Germinal center (tissue), 1 donor: Measurements from ENCODE around the gene ZNF148.

Experiments
- DNase-seq: peaks from one replicate; pipeline ENCODE4 v3.0.0; 2012; ENCODE audit warnings: mixed read lengths, low spot score

ZNF148 gene

DNA sequence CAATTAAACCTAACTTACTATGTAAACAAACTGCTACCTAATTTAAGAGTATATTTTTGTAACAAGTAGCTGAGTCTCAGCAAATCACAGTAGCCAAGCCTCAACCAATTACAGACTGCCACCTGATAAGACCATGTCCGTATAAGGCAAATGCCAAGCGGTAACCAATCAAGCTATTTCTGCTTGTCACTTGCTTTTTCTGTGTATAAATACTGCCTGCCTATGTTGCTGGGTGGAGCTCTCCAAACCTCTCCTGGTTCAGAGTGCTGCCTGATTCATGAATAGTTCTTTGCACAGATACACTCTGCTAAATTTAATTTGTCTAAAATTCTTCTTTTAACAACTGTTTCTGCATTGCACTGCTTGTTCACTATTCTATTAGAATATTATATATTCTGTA is 42.6 kb downstream of the ZNF148 start:
- no peak for DNase-seq

DNA sequence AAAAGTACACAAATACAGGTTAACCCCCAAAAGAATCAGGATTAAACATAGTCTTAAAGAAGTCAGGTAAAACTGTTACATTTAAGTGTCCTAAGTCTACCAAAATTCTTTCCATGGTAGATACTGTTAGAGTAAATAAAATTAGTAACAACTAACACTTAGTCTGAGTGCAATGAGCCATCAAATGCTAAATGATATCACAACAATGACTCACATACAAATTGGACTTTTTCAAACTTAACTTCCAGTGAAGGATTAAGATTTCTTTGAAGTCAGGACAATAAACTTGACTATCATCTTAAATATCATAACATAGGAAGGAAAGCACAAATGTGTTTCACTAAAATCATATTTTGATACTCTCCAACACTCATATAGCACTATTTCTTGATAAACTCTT is 43.9 kb downstream of the ZNF148 start:
- DNase-seq = no peak

DNA sequence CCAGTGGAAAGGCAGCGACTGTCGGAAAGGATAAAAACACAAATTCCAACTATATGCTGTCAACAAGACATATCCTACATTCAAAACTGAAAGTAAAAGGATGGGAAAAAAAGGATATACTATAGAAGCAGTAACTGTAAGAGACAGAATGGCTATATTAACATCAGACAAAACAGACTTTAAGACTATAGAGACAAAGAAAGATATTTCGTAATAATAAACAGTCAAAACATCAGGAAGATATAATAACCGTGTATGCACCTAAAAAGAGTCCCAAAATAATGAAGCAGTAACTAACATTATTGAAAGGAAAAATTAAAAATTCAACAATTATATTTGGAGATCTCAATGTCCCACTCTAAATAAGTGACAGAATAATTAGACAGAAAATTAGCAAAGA is 48.2 kb downstream of the ZNF148 start:
- no peak for DNase-seq

DNA sequence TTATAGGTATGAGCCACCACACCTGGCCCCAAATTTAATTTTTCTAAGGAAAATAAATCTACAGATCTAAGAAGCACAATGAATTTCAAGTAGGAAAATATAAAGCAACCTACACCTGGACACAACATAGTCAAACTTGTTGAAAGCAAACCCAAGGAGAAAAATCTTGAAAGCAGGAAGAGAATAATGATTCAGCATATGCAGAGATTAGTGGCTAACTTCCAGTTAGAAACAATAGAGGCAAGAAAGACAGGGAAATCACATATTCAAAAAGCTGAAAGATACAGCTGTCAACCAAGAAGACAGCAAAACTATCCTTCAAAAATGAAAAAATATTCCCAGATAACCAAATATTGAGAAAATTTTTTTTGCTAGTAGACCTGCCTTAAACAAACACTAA is 49.4 kb downstream of the ZNF148 start:
- DNase-seq = no peak

DNA sequence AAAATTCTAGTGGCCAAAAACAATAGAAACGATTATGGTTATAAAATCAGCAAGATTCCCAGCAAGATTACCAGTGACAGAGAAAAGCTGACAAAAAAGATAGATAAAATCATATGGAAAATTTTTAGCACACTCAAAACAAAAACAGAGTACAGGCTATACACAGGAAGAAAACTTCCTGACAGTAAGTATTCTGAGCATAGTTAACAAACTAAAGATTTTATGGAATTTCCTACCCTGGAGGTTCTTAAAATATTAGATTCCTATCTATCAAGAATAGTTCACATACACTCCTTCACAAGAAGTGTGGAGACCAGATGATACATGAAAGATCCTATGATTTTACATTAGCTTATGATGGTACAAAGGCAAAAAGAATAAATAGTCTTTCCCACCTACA is 50.8 kb downstream of the ZNF148 start:
- DNase-seq = no peak

DNA sequence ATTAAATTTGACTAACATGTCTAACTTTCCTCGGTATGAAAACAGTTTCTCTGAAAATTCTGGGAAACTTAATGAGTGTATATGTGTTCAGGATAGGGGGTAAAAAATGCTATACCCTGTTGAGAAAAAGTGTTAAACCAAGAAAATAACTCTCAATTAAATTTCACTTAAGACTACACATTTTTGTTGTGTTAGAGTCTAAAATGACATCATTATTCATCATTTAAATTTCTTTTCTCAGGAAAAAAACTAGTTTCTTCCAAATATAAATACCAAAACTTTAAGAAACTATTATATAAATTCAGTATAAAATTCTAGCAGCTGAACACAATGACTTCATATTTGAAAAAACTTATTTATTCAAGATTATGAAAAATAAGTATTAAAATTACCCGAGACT is 52.2 kb downstream of the ZNF148 start:
- DNase-seq = no peak

DNA sequence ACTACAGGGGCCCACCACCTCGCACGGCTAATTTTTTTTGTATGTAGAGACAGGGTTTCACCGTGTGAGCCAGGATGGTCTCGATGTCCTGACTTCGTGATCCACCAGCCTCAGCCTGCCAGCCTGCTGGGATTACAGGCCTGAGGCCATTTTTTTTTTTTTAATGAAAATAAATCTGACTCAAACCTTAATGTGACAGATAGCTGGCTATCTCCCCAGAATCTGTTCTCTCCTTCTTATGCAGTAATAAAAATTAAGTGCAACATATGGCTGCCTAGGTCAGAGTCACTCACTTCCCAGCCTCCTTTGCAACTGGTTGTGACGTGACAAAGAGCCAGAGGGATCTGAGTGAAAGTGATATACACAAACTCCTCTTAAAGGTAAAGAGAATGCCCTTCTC is 53.0 kb downstream of the ZNF148 start:
- no peak for DNase-seq

DNA sequence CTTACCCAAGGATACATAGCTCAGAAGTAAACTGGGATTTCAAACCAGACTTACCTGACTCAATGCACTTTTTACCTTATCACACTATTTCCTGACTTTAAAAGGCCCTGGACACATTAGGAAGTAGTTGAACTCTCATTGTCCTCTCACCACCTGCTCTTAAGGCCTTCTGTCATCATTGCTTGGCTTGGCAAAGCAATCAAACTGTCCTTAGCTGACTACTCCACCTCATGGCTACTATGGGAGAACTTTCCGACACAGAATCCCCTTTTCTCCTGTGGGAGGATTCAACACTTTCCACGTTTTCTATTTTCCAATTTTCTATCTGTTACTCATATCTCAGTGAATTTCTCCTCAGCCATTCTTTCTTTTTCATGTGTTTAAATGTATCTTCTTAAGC is 55.4 kb downstream of the ZNF148 start:
- no peak for DNase-seq

DNA sequence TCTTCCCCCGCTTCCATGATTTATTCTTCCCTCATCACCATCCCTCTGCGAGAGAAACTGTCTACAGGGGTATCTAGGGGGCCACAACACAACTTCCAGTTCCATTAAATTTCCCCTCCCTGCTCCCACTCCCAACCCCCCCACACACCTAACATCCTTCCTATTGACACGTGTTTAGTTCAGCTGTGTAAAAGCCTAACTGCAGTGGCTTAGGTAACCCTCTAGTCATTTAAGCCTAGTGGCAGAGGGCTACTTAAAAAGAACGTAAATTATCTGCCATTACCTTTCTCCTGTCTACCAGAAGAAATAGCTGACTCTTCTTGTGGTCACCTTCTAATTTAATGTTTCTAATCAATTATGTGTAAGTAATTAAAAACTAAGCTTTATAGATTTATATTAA is 56.3 kb downstream of the ZNF148 start:
- no peak for DNase-seq

DNA sequence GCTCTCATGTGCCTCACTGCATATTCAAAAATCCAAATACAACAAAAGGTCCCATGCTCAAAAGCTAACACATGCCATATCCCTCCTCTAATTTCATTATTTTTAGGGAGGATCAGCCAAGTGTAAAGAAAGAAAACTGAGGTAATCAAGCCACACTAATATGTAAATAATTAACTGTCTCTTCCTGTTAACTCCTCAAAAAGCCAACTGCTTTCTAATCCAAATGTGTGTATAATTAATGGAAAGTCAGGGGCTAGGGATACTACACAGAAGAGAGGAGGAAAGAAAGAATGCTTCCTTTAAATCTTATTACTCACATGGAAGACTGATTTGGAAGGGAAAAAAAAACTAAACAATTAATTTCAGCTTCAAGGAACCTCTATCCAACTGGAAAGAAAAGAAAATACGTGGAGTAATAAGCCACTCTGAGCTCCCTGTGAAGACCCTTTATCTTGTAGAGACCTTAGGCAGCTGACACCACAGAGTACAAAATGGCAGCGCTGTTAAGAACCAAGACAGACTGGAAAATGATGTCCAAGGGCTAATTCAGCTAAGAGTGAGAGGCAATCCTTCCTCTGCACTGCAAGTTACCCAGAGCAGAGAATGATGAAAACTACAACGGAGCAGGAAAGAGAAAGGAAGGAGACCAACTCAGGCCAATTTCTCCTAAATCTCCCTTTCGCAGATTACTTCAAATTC is 56.8 kb downstream of the ZNF148 start:
- no peak for DNase-seq

DNA sequence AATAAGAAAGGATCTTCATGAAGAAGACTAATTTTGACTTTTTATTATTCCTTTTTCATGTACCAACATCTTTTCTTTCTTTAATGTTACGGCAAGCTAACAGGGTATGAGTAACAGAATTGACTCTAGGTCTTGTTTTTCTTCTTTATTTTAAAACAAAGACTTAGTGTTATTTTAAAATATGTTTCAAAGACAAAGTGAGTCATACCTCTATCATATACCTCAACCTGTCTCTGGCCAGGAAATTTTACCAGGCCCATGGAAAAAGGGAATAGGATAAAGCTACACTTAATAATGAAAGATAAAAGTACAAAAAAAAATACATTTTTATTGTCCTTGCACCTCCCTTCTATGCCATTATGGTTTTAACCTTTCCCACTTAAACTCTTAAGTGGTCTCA is 57.4 kb downstream of the ZNF148 start:
- no peak for DNase-seq

DNA sequence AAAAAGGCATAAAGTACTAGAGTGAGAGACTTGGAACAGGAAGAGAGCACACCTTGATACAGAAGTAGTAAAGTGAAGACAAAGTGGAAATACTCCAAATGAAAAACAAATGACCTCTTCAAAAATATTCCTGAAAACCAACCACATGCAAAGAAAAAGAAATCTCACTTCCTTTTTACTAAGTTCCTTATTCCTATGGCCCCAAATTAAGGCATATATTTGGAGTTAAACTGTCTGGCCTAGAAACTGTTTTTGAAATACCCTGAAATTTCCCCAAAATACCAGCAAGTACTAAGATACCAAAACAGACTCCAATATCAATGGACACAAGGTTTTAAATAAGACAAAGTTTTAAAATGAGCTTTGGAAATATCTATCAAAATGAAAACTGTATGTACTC is 58.2 kb downstream of the ZNF148 start:
- peak; percentile 5 for DNase-seq

DNA sequence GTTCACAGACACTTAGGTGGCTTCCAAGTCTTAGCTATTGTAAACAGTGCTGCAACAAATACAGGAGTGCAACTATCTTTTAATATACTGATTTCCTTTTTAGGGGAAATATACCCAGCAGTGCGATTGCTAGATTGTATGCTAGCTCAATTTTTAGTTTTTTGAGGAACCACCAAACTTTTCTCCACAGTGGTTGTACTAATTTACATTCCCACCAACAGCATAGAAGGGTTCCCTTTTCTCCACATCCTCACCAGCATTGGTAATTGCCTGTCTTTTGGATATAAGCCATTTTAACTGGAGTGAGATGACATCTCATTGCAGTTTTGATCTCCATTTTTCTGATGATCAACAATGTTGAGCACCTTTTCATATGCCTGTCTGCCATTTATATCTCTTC is 58.9 kb downstream of the ZNF148 start:
- no peak for DNase-seq

DNA sequence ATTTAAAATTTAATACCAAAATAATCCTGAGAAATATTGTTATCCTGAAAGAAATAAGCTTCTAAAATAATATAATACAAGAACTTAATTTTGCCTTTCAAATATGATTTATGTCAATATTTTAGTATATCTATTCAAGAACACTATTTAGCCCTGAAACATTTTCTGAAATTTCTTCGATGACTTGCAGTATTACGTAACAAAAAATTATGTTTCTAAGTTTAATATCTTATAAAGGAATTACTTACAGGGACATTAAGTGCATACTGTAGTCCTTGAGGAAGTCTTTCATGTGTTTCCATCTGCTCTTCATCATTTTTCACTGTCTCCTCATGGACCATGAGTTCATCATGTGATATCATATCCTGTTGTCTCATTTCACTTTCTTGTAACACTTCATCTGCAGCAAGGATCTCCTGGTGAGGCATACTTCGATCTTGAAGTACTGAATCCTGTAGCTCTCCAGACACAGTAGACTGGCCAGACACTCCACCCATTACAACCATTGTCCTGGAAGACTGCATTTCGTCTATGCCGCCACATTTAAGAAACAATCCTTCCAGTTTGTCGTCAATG is 62.0 kb downstream of the ZNF148 start:
- no peak for DNase-seq

DNA sequence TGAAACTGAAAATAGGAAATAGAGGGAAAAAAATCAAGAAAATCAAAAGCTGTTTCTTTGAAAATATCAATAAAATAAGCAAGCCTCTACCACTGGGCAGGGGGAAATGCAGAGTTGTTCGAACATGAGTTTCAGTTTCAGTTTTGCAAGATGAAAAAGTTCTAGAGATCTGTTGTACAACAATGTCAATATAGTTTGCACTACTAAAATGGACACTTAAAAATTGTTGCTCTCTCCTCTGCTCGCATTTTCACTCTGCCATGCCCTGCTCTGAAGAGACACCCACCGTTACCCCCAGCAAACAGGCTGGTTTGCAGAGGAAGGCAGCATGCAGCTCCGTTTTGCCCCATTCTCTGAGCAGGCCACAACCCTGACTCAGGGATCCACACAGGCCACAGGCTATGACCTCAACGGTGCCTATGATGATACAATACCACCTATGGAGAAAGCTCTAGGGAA is 64.5 kb downstream of the ZNF148 start:
- DNase-seq = peak; percentile 21

DNA sequence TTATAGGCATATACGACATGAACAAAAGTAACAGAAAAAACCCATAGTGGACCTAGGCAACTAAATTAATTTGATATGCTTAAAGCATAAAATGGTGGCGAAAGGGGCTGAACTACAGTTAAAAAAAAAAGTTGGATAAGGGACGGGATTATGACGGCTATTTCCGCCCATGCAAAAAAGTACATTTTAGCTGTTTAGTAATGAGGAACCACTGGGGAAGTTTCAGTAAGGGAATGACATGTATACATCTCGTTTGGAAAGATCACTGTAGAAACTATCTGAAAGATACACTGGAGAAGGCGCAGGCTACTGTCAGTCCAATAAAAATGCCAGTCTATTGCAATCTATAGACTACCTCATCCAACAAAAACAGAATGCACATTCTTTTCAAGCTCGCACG is 65.6 kb downstream of the ZNF148 start:
- no peak for DNase-seq

DNA sequence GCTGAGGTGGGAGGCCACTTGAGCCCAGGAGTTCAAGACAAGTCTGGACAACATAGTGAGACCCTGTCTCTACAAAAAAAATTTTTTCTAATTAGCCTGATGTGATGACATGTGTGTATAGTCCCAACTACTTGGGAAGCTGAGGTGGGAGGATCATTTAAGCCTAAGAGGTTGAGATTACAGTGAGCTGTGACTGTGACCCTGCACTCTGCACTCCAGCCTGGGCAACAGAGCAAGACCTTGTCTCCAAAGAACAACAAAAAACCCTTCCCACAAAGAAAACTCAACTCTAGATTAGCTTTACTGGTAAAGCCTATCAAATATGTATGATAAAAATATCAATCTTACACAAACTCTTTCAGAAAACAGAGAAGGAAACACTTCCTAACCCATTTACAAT is 68.5 kb downstream of the ZNF148 start:
- no peak for DNase-seq

DNA sequence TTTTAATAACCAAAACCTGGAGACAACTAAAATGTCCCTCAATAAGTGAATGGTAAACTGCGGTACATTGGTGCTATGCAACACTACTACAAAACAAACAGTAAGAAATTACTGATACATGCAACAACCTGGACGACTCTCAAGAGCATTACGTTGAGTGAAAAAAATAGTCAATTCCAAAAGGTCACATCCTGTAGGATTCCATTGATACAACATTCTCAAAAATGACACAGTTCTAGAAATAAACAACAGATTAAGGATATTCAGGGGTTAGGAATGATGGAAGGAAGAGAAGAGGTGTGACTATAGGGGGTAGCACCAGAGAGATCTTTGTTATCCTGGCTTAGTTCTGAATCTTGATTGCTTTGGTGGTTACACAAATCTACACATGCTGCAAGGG is 72.2 kb downstream of the ZNF148 start:
- no peak for DNase-seq

DNA sequence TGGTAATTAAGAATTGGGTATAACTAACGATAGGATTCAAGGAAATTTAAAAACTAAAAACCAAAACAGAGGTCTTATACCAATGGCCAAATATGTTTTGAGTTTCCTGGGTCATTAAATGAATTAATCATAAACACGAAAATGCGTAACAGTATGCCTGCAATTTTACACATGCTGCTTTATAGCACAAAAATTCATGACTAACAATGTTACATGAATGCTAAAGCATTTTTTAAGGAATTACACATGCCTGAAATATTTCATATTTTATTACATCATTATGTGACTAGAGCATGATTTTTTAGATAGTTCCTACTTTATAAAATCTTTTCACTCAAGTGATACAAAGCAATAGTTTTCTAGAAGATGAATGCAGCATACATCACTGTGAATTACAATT is 74.7 kb downstream of the ZNF148 start:
- DNase-seq = no peak

DNA sequence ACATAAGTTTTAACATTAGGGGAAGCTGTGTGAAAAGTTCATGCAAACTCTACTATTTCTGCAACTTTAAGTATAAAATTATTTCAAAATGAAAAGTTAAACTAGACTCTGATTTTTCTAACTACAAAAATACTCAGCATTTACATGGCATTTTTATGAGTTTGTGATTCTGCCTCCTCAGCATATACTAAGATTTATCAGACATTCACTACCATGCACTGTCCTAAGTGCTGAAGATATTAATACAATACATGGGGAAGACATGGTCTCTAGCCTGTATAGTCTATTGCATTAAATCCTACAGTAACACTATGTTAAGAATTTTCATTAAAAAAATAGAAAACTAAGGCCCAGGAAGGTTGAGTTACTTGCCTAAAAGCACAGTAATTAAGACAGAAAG is 80.7 kb downstream of the ZNF148 start:
- DNase-seq = no peak

DNA sequence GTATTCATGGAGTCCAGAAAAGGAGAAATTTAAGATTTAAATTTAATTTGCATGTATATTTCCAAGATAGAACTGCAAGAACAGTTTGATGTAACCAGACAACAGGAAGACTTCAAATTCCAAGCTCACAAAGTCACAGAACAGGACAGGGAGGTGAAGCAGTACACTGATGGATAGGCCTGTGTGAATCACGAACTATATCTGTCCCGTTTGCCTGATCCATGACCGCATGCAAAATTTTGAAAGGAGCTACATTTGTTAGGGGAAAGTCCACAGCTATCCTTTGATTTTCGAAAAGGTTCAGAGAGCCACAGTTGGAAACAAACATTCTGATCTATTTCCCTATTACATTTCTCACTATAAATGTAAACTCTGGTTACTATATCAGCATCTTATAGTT is 83.1 kb downstream of the ZNF148 start:
- DNase-seq = no peak

DNA sequence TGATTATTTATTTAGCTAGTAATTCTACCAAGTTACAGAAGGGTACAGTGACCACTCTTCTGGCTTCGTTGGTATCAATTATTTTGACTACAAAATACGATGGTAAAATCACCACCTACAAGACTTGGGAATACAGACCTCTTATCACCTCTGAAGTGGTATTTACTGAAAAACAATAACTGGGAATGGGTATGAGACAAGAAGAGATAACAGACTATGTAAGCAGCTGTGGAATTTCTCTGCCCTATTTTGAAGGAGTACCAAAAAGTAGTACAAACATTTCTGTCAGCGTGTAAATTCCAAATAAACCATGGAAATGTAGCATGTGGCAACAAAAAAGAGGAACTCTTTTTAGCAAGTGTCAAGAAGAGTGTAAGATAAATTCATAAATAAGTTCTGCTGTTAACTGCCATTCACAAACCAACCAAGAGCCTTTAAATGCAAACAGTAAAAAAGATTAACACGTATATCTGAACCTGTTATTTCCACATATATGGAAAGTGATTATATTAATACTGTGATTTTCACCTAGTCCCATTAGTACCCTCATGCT is 85.6 kb downstream of the ZNF148 start:
- DNase-seq = no peak

DNA sequence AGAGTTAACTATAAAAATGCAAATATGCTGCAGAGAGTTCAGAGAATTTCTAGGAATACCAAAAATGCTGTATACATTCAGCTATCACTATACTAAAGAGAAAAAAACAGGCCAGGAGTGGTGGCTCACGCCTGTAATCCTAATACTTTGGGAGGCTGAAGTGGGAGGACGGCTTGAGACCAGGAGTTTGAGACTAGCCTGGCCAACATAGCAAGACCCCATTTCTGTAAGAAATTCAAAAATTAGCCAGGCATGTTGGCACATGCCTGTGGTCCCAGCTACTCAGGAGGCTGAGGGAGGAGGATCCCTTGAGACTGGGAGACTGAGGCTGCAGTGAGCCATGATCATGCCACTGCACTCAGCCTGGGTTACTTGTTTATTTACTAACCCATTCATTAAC is 87.9 kb downstream of the ZNF148 start:
- DNase-seq = no peak

DNA sequence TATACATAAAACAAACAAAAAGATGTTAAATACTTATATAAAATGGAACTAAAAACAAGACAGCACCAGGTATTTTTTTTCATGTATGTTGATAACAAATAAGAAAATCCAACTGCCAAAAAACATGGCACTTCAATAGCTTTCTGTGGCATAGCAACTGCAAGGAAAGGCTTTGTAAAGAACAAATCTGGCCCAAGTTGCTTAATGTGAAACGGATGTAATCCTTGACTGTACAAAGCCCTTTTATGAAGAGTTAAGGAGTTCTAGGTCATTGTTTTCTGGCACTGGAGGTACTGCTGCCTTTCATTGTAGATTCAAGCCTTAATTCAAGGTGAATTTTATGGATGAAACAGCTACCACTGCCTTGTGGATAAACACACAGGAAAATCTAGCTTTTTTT is 93.7 kb downstream of the ZNF148 start:
- no peak for DNase-seq
